ENCODE results near the gene THAP11.

- TF ChIP-seq CTCF (IDR thresholded peaks at IDR 0.05): no peak
- no peak for TF ChIP-seq POLR2A (IDR thresholded peaks at IDR 0.05)
These were observed 38.2 kb upstream of the THAP11 start for GRCh38 chr16:67803894-67804293.
